ENCODE data around the gene MED12L.

Gene MED12L

DNA sequence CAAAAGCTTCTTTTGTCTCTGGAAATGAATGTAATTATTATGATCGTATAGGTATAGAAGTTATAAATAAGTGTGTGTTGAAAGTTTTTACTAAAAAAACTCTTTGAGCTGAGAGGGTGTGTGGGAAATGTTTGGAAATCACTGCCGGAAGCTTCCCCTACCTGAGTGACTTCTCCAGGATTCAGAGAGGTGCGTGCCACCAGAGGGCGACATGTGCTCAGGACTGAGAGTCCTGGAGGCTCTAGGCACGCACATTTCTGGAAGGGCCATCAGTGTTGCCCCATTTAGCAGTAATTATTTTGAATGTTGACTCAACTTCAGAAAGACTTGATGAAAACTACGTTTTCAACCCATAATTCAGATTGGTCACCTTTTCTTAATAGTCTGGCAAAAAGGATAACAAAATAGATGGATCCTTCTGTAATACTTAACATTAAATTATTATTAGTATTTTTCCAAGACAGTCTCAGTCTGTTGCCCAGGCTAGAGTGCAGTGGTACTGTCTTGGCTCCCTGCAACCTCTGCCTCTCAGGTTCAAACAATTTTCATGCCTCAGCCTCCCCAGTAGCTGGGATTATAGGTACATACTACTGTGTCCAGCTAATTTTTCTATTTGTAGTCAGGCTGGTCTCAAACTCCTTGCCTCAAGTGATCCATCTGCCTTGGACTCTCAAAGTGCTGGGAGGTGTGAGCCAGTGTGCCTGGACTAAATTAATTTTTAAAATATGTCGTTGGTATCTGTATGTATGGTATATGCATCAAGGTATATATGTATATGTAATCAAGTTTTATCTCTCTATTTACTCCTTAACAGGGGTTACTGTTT lies 83.0 kb downstream of the MED12L start:
- in situ Hi-C loops (cut with MboI; ENCODE audit: low sequenced_read_pairs, unreplicated experiment), result loop anchor here (5.0 to 10.0 kb wide), 3 partner anchors 56 to 666 kb away; no protein-coding TSS in a partner anchor
- TF ChIP-seq, protein P1, sequence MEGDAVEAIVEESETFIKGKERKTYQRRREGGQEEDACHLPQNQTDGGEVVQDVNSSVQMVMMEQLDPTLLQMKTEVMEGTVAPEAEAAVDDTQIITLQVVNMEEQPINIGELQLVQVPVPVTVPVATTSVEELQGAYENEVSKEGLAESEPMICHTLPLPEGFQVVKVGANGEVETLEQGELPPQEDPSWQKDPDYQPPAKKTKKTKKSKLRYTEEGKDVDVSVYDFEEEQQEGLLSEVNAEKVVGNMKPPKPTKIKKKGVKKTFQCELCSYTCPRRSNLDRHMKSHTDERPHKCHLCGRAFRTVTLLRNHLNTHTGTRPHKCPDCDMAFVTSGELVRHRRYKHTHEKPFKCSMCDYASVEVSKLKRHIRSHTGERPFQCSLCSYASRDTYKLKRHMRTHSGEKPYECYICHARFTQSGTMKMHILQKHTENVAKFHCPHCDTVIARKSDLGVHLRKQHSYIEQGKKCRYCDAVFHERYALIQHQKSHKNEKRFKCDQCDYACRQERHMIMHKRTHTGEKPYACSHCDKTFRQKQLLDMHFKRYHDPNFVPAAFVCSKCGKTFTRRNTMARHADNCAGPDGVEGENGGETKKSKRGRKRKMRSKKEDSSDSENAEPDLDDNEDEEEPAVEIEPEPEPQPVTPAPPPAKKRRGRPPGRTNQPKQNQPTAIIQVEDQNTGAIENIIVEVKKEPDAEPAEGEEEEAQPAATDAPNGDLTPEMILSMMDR (IDR thresholded peaks at IDR 0.05; ENCODE audit: borderline replicate concordance, control extremely low read depth, extremely low read depth, insufficient read depth, missing control alignments), result peak; percentile 75
- DNase-seq (ENCODE audit: low spot score), result peak; percentile 65

DNA sequence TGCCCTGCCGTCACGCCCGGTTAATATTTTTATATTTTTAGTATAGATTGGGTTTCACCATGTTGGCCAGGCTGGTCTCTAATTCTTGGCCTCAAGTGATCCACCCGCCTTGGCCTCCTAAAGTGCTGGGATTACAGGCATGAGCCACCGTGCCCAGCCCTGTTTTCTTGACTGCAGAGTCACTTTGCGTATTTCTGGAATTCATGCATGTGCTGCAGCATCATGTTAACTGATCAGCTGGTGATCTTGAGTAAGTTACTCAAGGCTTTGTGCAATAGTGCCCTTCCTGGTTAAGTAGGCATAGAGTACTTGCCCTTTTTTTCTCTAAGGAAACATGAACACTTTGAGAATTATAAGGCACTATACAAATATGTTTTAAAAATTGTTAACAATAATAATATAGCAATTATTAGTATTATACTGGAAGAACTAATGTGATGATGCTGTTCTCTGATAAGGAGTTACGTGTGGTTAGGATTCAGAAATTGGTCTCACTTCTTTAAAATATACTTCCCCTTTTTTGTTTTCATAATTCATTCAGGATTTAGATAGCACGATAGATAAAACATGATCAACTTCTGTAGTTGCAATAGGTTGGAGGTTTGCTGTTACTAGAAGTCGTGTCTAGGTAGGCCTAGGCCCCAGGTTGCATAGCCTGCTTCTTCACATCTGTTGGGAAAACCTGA lies 83.9 kb downstream of the MED12L start:
- DNase-seq (ENCODE audit: low spot score), result peak; percentile 21
- in situ Hi-C loops (cut with MboI; ENCODE audit: low sequenced_read_pairs, unreplicated experiment), result loop anchor here (5.0 to 10.0 kb wide), 3 partner anchors 55 to 665 kb away; no protein-coding TSS in a partner anchor
- TF ChIP-seq, protein P1 (IDR thresholded peaks at IDR 0.05; ENCODE audit: borderline replicate concordance, control extremely low read depth, extremely low read depth, insufficient read depth, missing control alignments), result no peak

DNA sequence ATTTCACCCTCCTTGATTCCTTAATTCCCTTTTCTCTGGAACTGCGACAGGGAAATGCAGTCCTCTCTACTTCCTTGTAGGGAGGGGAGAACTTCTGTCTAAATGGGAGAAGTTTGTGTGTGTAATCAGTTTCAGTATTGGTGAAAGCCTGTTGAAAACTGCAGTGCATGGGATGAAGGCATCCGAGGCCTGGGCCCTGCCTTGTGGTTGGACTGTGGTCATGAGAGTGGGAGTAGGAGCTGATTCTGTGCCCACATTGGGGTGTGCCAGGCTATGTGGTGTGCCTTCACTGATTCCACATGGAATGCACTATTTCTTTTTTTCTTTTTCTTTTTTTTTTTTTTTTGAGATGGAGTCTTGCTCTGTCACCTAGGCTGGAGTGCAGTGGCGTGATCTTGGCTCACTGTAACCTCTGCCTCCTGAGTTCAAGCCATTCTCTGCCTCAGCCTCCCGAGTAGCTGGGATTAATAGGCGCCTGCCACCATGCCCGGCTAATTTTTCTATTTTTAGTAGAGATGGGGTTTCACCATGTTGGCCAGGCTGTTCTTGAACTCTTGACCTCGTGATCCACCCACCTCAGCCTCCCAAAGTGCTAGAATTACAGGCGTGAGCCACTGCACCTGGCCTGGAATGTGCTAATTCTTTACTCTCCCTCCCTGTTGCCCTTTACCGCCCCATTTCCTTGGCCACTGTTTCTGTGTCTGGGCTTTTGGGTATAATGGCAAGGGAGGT lies 84.7 kb downstream of the MED12L start:
- DNase-seq (ENCODE audit: low spot score), result peak; percentile 13
- in situ Hi-C loops (cut with MboI; ENCODE audit: low sequenced_read_pairs, unreplicated experiment), result loop anchor here (5.0 to 10.0 kb wide), 3 partner anchors 55 to 665 kb away; no protein-coding TSS in a partner anchor

DNA sequence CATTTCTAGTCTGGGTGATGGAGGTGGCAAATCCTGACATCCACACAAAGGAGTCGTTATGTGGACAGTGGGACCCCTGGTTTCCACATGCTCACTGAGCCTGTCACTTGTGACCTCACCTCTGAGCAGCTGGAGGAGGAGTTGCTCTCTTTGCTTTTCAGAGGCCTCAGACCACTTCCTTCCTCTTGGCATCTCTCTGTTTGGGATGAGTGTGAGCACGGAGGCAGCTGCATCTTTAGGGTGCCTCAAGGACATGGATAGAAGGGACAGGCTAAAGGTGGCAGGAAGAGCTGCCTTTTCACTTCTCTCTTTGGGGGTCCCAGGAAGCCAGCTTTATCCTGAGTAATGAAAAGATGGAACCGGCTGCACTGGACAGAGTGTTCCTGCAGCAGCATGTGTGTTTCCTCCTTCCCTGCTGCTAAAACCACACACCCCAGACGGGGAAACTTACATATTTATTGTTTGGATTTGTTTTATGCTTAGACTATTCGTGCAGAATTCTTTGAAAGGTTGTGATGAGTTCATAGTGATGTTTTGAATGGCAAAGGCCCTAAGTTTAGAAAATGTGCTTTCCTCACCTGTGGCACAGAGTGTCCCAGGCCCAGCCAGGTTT lies 85.8 kb downstream of the MED12L start:
- peak; percentile 15 for DNase-seq (ENCODE audit: low spot score)
- in situ Hi-C loops (cut with MboI; ENCODE audit: low sequenced_read_pairs, unreplicated experiment), result no loop called here

DNA sequence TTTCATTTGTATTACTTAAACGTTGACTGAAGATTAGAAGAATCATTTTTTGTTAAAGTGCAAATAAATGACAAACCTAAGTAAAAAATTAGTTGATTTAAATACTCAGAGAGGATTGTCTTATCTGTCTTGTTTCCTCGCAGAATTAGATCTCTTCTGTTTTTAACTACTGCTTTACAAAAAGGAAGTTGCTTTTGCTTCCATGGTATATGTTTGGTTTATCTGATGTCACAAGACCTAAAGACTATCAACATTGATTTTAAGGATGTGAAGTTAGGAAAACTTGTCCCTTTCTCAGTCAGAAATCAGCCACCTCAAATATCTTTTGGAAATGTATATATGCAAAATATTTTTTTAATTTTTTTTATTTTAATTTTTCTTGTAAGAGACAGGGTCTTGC lies 88.9 kb downstream of the MED12L start:
- DNase-seq (ENCODE audit: low spot score), result no peak
- TF ChIP-seq, protein P1 (IDR thresholded peaks at IDR 0.05; ENCODE audit: borderline replicate concordance, control extremely low read depth, extremely low read depth, insufficient read depth, missing control alignments), result no peak
- in situ Hi-C loops (cut with MboI; ENCODE audit: low sequenced_read_pairs, unreplicated experiment), result no loop called here

More for the DNA sequence above, 85.8 kb downstream of the MED12L start:
- TF ChIP-seq, protein P1 (IDR thresholded peaks at IDR 0.05; ENCODE audit: borderline replicate concordance, control extremely low read depth, extremely low read depth, insufficient read depth, missing control alignments), result no peak

DNA sequence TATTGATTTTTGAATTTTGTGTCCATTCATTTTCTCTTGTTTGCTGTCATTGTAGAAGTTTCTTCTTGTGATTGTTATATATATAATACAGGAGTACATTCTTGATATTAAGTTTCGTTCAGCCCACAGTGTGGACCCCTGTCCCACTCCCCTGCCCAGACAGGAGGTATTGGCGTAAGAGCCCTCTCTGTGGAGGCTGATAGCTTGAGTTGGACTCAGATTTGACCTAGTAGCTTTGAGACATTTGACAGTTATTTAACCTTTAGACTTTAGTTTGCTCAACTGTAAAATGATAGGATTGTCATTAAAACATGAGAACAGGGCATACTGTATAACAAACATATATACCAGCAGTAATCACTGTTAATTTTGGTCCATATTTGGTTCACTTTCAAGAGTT lies 90.5 kb downstream of the MED12L start:
- in situ Hi-C loops (cut with MboI; ENCODE audit: low sequenced_read_pairs, unreplicated experiment), result no loop called here
- TF ChIP-seq, protein P1 (IDR thresholded peaks at IDR 0.05; ENCODE audit: borderline replicate concordance, control extremely low read depth, extremely low read depth, insufficient read depth, missing control alignments), result no peak
- DNase-seq (ENCODE audit: low spot score), result no peak
